NCI-H526 treated with DMSO at 0.1 percent for 48 hours (cell line): ENCODE results near the gene SLC2A3.
"Not testable (repeated sequence)": the region's sequence is repeated elsewhere in the genome, so short reads cannot be mapped to it uniquely, and the experiment has no call there.

ENCODE experiments used
- DNase-seq: peaks from one replicate; lab custom pipeline; 2025; lab: John Stamatoyannopoulos, UW

Gene SLC2A3

DNA sequence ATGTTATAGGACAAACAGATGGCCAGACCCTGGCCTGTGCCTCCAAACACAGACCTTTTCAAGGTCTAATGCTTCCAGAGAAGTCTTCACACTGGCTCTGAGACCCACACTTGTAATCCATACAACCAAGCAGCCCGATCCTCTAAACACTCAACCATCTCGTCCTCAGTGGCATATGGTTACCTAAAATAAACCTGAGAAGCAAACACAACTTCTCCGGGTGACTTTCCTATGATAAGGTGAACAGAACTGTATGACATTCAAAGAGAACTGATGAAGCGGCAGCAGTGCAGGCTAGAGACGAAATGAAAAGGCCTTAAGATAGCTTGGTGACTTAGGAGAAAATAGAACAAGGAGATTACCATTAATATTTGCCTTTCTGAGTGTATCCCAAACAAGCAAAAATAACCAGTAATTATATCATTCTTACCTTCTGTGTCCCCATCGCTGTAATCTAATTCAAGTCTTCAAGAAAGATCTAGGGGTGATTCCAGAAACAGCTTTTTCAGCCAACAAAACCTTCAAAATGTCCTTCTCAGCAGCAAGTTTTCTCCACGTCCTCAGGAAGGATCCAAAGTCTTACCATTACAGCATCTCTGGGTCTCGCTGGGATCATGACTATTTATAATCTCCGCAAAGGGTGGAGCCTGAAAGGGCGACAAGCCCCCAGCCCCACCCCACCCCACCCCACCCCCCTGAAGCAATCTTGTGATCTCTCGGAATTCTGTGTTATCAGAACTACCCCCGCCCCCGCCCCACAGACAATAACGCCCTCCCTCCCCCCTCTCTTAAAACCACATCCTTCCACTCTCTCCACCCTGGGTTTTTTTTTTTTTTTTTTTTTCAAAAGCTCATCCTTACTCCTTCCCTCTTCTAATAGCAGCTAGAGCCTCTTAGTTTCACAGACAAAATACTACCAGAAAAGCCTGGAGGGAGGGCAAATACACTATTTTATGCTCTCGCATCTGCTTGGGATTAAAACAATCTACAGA is at the start of gene SLC2A3:
TSS of gene SLC2A3 (minus strand) at position 598 of the 992 bp plus-strand sequence. CDS start at position 445, 153 bp downstream.
- DNase-seq: peak; percentile 5

DNA sequence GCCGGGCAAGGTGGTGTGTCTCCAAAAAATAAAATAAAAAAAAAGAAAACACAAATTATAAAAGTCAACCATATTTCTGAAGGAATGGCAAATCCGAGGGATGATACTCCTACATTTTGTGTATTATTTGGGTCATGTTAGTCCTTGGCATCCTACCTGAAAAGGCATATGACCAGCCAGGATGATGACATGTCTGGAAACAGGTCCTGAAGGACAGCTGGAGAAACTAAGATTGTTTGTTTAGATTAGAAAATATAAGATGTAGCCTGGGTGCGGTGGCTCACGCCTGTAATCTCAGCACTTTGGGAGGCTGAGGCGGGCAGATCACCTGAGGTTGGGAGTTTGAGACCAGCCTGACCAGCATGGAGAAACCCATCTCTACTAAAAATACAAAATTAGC is 48.9 kb upstream of the SLC2A3 start:
- no peak for DNase-seq

DNA sequence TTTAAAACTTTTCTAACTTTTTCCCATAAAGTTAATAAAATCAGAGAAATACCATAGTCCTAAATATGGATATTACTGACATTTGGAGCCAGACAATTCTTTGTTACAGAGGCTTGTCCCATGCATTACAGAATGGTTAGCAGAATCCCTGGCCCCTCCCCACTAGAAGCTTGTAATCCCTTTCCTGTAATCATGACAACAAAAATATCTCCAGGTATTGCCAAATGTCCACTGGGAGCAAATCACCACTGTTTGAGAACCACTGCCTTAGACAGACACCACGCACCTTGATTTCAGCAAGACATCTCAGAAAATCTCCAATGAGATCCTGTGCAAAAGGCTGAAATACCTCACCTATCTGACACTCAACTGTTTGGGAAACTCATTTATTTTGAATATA is 47.5 kb upstream of the SLC2A3 start:
- not testable (repeated sequence) for DNase-seq

DNA sequence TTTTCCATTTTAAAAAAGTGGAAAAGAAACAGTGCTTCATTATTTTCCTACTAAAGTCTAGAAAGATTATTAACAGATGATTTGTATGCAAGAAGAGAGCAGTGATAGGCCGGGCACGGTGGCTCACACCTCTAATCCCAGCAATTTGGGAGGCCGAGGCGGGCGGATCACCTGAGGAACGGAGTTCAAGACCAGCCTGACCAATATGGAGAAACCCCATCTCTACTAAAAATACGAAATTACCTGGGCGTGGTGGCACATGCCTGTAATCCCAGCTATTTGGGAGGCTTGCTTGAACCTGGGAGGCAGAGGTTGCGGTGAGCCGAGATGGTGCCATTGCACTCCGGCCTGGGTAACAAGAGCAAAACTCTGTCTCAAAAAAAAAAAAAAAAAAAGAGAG is 47.0 kb upstream of the SLC2A3 start:
- not testable (repeated sequence) for DNase-seq

DNA sequence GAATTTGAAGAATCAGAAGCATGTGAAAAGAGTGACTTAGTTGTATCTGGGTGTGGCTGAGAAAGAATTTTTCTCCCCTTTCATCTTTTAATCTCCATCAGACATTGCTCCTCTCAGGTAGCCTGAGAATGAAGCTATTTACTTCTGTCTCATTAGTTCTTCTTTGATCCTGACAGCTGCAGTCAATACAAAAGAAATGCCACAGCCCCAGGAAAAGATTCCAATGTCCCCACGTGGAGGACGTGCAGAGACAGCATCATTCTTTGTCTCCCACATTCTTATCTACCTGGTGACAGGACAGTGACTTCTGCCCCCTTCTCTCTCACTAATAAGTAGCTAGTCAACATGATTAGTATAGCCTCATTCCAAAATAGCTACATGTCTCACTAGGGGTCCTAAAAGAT is 46.3 kb upstream of the SLC2A3 start:
- DNase-seq: not testable (repeated sequence)

DNA sequence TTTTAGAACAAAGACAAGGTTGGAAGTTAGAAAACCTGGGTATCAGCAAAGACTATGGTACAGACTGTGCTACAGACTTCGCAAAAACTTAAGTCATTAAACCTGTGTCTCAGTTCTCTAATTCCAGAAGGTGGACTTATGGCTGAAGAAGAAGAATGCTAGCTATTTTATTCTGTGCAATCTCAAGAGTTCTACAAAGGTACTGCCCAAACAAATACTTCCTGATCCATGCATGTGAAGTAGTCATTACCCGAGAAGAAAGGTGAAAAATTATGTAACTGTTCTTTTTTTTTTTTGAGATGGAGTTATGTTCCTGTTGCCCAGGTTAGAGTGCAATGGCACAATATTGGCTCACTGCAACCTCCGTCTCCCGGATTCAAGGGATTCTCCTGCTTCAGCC is 45.5 kb upstream of the SLC2A3 start:
- no peak for DNase-seq

DNA sequence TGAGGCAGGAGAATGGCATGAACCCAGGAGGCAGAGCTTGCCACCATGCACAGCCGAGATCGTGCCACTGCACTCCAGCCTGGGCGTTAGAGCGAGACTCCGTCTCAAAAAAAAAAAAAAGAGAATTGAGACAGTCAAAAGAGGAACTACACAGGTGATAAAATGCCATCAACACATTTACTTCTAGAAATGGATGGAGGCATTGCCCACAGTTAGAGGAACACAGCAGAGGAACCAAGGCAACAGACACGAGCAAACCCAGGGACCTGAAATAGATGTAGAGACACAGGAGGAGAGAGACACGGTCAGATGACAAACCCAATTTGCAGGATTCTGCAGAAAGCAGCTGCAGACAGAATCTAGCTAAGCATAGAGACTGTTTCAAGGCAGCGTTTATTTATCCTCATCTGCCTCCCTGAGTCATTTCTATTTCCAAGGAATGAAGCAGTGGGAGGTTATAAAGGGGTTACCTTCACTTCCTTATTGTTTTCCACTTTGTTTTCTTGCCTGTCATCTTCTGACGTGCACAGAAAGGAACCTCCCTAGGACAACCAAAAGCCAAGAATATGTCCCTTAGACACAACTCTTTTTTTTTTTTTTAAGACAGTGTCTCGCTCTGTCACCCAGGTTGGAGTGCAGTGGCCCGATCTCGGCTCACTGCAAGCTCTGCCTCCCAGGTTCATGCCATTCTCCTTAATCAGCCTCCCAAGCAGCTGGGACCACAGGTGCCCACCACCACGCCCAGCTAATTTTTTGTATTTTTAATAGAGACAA is 41.6 kb upstream of the SLC2A3 start:
- not testable (repeated sequence) for DNase-seq

DNA sequence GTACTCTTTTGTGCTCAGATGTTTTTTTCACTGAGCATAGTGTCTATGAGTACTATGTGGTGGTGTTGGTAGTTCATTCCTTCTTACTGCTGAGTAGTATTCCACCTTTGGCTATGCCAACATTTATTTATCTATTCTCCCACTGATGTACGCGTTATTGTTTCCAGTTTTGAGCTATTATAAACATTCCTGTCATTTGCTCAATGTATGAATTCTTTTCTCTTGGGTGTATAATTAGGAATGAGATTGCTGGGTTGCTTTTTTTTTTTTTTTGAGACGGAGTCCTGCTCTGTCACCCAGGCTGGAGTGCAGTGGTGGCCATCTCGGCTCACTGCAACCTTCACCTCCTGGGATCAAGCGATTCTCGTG is 37.5 kb upstream of the SLC2A3 start:
- no peak for DNase-seq

DNA sequence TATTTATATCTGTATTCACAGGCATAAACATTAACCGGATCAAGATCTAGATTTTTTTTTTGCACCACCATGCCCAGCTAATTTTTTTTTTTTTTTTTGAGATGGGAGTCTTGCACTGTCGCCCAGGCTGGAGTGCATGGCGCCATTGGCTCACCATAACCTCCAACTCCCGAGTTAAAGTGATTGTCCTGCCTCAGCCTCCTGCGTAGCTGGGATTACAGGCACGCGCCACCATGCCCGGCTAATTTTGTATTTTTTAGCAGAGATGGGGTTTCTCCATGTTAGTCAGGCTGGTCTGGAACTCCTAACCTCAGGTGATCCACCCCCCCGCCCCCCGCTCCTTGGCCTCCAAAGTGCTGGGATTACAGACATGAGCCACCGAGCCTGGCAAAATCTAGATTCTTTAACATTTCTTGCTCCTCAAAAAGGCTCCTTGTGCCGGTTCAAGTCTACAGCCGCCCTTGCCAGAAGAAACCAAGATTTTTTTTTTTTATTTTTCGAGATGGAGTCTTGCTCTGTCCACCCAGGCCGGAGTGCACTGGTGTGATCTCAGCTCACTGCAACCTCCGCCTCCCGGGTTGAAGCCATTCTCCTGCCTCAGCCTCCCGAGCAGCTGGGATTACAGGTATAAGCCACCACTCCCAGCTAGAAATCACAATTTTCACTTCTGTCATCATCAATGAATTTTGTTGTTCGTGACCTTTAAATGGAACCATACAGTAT is 36.9 kb upstream of the SLC2A3 start:
- no peak for DNase-seq

DNA sequence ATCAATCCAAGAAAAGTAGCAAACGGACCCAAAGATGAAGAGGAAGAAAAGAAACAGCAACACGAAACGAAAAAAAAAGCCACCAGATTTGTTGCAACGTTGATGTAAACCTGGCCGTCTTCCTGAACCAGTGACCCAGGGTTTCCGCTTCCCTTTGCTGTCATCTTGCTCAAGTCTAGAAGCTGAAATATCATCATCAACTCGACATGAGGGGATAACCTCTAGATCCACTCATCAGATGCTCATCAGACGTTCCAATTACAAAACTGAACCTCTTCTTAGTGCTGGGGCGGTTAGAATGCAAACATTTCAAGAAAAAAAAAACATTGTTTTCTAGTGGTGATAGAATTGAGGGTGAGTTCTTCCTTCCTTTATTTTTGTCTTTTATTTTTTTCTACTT is 36.3 kb upstream of the SLC2A3 start:
- DNase-seq: not testable (repeated sequence)

DNA sequence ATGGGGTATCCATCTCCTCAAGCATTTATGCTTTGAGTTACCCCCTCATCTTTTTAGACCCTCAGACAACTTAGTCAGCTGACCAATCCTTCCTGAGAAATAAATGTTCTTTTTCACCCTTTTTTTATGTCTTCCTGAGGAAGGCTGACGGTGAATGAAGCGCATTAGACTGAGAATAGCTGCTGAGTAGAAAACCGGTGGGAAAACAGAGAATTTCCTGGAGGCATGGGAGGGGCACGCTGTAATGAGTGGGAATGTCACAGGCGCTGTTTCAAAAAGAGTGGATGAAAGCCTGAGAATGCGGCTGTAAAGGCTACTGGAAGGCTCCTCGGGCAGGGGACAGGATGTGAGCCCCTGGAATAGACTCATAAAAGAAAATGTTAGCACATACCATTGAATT is 35.8 kb upstream of the SLC2A3 start:
- DNase-seq: not testable (repeated sequence)

DNA sequence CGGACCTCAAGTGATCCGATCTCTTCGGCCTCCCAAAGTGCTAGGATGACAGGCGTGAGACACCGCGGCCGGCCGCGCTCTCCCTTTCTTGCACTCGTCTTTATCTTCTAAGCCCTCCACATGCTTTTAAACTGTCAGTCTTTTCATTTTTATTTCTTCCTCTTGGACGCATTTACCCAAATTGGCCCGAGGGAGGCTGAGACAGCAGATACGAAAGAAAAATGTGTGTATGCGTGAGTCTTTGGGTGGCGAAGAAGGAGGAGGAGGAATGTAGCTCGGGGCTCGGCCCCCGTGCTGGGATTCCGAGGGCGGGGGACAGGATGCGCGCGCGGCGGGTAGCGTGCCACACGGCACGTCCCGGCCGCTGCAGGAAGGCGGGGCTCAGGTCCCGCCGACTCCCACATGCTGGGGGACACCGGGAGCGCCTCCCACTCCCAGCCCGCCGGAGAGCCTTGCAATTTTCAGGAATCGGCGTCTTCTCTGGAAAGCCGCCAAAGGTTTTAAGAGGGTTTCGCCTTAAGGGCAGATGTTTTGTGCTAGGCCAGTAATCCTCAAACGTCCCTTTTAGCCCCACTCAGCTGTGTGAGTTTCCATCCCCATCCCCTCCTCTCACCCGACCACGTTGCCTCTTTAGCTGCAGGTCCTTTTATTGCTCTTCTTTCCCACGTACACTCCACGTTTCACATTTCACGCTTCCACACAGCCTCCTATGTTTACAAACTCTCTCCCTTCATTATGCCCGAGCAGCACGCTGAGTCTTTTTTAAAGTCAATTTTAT is 34.7 kb upstream of the SLC2A3 start:
- peak; percentile 36 for DNase-seq

DNA sequence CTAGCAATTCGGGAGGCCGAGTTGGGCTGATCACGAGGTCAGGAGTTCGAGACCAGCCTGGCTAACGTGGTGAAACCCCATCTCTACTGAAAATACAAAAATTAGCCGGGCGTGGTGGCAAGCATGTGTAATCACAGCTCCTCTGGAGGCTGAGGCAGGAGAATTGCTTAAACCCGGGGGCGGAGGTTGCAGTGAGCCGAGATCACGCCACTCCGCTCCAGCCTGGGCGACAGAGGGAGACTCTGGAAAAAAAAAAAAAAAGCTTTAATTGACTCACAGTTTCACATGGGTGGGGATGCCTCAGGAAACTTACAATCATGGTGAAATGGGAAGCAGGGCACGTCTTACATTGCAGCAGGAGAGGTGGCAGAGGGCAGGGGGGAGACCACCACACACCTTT is 30.6 kb upstream of the SLC2A3 start:
- no peak for DNase-seq

DNA sequence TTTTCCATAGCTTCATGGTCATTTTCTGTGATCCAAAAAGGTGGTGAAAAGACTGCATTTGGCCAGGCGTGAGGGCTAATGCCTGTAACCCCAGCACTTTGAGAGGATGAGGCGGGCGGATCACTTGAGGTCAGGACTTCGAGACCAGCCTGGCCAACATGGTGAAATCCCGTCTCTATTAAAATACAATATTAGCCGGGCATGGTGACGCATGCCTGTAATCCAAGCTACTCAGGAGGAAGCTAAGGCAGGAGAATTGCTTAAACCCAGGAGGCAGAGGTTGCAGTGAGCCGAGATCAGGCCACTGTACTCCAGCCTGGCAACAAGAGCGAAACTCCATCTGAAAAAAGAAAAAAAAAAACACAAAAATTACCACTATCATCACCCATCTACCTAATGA is 28.7 kb upstream of the SLC2A3 start:
- not testable (repeated sequence) for DNase-seq

DNA sequence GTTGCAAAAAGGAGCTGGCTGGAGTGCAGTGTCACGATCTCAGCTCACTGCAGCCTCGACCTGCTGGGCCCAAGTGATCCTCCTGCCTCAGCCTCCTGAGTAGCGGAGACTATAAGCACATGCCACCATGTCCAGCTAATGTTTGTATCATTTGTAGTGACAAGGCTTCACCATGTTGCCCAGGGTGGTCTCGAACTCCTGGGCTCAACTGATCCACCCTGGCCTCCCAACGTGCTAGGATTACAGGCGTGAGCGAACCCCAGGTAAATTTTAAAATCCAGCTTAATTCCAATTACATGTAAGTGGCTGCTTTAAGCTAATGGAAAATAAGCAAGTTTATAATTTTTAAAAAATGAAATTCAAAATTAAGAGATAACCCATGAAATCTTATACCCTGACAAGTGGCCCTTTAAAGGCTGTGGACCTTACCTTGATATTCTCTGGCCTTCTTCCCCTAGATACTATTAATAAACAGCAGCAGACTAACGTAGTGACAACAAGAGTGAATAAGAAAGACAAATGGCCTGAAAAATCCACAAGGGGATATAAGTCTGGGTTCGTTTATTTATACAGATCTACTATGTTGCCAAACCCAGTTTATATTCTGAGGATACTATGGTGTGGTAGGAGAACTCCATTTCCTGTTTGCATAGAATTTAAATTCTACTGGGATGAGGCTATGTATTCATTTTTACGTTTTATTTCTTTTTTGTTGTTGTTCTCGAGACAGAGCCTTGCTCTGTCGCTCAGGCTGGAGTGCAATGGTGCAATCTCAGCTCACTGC is 25.6 kb upstream of the SLC2A3 start:
- no peak for DNase-seq

DNA sequence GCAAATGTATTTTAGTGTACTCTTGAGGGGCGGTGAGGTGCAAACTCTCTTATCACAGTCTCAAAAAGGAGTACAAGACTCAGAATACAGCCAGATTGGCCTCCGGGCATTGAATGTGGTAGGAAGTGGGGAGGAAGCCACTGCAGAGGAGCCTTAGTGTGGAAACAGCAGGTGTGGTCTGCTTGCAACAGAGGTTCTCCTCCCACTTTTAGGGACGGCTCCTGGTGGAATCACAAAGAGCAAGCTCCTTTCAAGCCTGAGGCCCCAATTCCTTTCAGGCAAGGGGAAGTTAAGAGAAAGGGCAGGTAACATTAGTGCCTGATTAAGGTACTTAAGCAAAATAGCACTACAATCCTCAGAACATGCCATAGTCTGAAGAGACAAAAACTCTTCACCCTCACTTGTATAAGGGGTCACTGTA is 23.7 kb upstream of the SLC2A3 start:
- DNase-seq: peak; percentile 0

DNA sequence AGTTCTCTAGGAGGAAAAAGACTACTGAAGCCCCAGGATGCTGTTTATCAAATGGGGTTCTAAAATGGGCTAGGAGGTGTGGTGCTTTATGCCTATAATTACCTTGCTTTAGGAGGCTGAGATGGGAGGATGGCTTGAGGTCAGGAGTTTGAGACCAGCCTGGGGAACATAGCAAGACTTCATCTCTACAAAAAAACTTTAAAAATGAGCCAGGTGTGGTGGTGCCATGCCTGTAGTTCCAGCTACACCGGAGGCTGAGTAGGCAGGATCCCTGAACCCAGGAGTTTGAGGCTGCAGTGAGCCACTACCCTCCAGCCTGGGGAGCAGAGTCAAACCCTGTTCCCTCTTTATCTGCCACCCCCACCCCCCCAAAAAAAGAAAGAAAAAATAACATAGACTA is 23.3 kb upstream of the SLC2A3 start:
- no peak for DNase-seq

DNA sequence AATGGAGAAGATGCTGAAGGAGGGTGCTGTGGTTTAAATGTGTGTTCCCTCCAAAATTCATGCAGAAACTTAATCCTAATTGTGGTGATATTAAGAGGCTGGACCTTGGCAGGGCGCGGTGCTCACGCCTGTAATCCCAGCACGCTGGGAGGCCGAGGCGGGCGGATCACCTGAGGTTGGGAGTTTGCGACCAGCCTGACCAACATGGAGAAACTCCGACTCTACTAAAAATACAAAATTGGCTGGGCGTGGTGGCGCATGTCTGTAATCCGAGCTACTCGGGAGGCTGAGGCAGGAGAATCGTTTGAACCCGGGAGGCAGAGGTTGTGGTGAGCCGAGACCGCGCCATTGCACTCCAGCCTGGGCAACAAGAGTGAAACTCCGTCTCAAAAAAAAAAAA is 18.9 kb upstream of the SLC2A3 start:
- DNase-seq: not testable (repeated sequence)

DNA sequence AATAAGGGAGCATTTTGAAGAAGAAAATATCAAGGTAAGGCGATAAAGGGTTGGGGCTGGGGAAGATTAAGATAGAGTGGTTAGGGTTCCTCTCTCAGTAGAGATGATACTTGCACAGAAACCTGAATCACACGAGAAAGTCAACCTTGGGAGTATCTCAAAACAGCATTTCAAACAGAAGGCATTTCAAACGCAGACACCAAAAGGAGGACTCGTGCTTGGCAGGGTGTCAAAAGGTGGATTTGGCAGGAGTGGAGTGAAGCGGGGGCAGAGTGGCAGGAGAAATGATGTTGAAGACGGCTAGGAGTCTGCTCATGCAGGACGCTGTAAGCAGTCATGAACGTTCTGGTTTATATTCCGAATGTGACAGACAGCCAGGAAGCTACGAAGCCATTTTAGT is 18.4 kb upstream of the SLC2A3 start:
- not testable (repeated sequence) for DNase-seq

DNA sequence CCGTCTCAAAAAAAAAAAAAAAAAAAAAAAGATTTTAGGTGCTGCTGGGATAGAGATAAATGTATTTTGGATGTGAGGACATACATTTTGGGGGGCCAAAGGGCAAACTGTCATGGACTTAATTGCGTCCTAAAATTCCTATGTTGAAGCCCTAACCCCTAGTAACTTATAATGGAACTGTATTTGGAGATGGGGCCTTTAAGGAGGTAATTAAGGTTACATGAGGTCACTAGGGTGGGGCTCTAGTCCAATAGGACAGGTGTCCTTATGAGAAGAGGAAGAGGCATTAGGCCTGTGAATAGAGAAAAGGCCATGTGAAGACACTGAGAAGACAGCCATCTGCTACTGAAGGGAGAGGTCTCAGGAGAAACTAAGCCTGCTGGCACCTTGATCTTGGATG is 17.9 kb upstream of the SLC2A3 start:
- not testable (repeated sequence) for DNase-seq

DNA sequence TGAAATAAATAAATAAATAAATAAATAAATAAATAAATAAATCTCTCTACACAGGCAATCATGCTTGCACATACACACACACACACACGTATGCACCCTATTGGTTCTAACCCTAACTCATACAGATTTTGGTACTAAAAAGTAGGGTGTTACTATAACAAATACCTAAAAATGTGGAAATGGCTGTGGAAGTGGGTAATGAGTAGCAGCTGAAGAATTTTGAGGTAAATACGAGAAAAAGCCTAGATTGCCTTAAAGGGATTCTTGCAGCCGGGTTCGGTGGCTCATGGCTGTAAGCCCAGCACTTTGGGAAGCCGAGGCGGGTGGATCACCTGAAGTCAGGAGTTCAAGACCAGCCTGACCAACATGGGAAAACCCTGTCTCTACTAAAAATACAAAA is 15.7 kb upstream of the SLC2A3 start:
- DNase-seq: no peak
